Measurements from ENCODE around the gene CISTR.
"Not testable (repeated sequence)": the region's sequence is repeated elsewhere in the genome, so short reads cannot be mapped to it uniquely, and the experiment has no call there.

Gene CISTR

GRCh38 chr12:53762793-53763192 lies 11.0 kb upstream of the CISTR start:
- DNase-seq, result not testable (repeated sequence)

- peak; percentile 22 for DNase-seq
These were observed 9.5 kb upstream of the CISTR start for GRCh38 chr12:53761306-53761705.

GRCh38 chr12:53759261-53759660 lies 7.5 kb upstream of the CISTR start:
- DNase-seq, result no peak

GRCh38 chr12:53758730-53759103 lies 6.9 kb upstream of the CISTR start:
- DNase-seq, result no peak

GRCh38 chr12:53758081-53758729 lies 6.4 kb upstream of the CISTR start:
- DNase-seq, result no peak

- DNase-seq, result no peak
These were observed 5.5 kb upstream of the CISTR start for GRCh38 chr12:53757101-53757770.

- DNase-seq, result no peak
These were observed 4.7 kb upstream of the CISTR start for GRCh38 chr12:53756300-53757100.

- DNase-seq, result no peak
These were observed 4.1 kb upstream of the CISTR start for GRCh38 chr12:53755893-53756292.

- no peak for DNase-seq
These were observed 3.7 kb upstream of the CISTR start for GRCh38 chr12:53755451-53755891.

- no peak for DNase-seq
These were observed 3.0 kb upstream of the CISTR start for GRCh38 chr12:53754633-53755264.

- DNase-seq, result no peak
These were observed 2.4 kb upstream of the CISTR start for GRCh38 chr12:53754188-53754585.

GRCh38 chr12:53752621-53753020 lies 842 bp upstream of the CISTR start:
- no peak for DNase-seq

- DNase-seq, result no peak
These were observed 418 bp upstream of the CISTR start for GRCh38 chr12:53752192-53752601.

GRCh38 chr12:53750812-53751335 lies 905 bp downstream of the CISTR start:
- no peak for DNase-seq

GRCh38 chr12:53749986-53750811 lies 1.6 kb downstream of the CISTR start:
- DNase-seq, result no peak

GRCh38 chr12:53748072-53748840 lies 3.5 kb downstream of the CISTR start:
- no peak for DNase-seq

- no peak for DNase-seq
These were observed 4.7 kb downstream of the CISTR start for GRCh38 chr12:53747095-53747494.

GRCh38 chr12:53746592-53747092 lies 5.1 kb downstream of the CISTR start:
- peak; percentile 87 for DNase-seq

GRCh38 chr12:53744751-53745150 lies 7.0 kb downstream of the CISTR start:
- DNase-seq, result no peak

GRCh38 chr12:53744130-53744441 lies 7.7 kb downstream of the CISTR start:
- no peak for DNase-seq
